CD4-positive, alpha-beta memory T cell (primary cell): ENCODE measurements around the gene ZNF518B. TPM values are rescaled to one million over a fixed set of nuclear protein-coding genes. Genes with fewer than 3 reads are reported as not detected.
A peak's percentile ranks its signal among the peaks of the same experiment; 100 is the strongest.

Source experiments
- CTCF ChIA-PET: fragments of 350-600 bp; sonication (Branson Sonifier 250); formaldehyde crosslinking; loops from one replicate; lab custom pipeline; 2021; ENCODE audit warnings: inconsistent platforms; ENCODE audit not compliant: partially characterized antibody; lab: Charles Lee
- POLR2A ChIA-PET: fragments of 350-600 bp; sonication (Branson Sonifier 250); formaldehyde crosslinking; loops from one replicate; lab custom pipeline; 2021; ENCODE audit not compliant: partially characterized antibody; lab: Charles Lee
- DNase-seq, 5 donors: peaks; one replicate each; pipeline versions ENCODE4 v3.0.0 to v3.0.0-alpha.2; 2020 to 2022; ENCODE audit warnings: mixed read lengths in 1 of 5
- H3K27ac ChIP-seq: one replicate; pipeline ENCODE4 v1.7.0; 2013; ENCODE audit warnings: low read depth, low read length
- H3K27me3 ChIP-seq: 2 replicates; pipeline ENCODE4 v1.7.0; 2013; ENCODE audit warnings: mild to moderate bottlenecking, low read length, moderate library complexity; ENCODE audit not compliant: insufficient read depth
- H3K36me3 ChIP-seq: 2 replicates; pipeline ENCODE4 v1.7.0; 2013; ENCODE audit warnings: mild to moderate bottlenecking, low read length, moderate library complexity; ENCODE audit not compliant: insufficient read depth
- H3K4me1 ChIP-seq: 2 replicates; pipeline ENCODE4 v1.7.0; 2013; ENCODE audit warnings: mild to moderate bottlenecking, low read length, moderate library complexity; ENCODE audit not compliant: insufficient read depth
- H3K4me3 ChIP-seq, 2 donors: one replicate each; pipeline ENCODE4 v1.7.0; 2013; ENCODE audit warnings: low read length in 2 of 2, mild to moderate bottlenecking in 1 of 2
- H3K9me3 ChIP-seq, 2 donors: one replicate each; pipeline ENCODE4 v1.7.0; 2013; ENCODE audit warnings: low read length in 2 of 2, control low read depth in 1 of 2; ENCODE audit not compliant: control insufficient read depth in 1 of 2
- H3K27ac Mint-ChIP-seq, 7 donors: one replicate each; pipeline ENCODE4 v1.8.0; 2020 to 2021; ENCODE audit warnings: mixed read lengths in 7 of 7, mild to moderate bottlenecking in 6 of 7, inconsistent platforms in 3 of 7, moderate library complexity in 3 of 7
- H3K27me3 Mint-ChIP-seq, 2 donors: one replicate each; pipeline ENCODE4 v1.8.0; 2020 to 2021; ENCODE audit warnings: mixed read lengths in 2 of 2
- H3K36me3 Mint-ChIP-seq, 2 donors: one replicate each; pipeline ENCODE4 v1.8.0; 2020 to 2021; ENCODE audit warnings: mixed read lengths in 2 of 2, inconsistent platforms in 1 of 2, mild to moderate bottlenecking in 1 of 2
- H3K4me1 Mint-ChIP-seq, 4 donors: one replicate each; pipeline ENCODE4 v1.8.0; 2020 to 2021; ENCODE audit warnings: mixed read lengths in 4 of 4, mild to moderate bottlenecking in 1 of 4
- H3K4me3 Mint-ChIP-seq, 8 donors: one replicate each; pipeline ENCODE4 v1.8.0; 2020 to 2021; ENCODE audit warnings: mixed read lengths in 8 of 8, mild to moderate bottlenecking in 7 of 8, moderate library complexity in 6 of 8, inconsistent platforms in 3 of 8
- H3K9me3 Mint-ChIP-seq, 8 donors: one replicate each; pipeline ENCODE4 v1.8.0; 2020 to 2021; ENCODE audit warnings: mixed read lengths in 8 of 8, mild to moderate bottlenecking in 5 of 8, inconsistent platforms in 3 of 8, moderate library complexity in 1 of 8
- intact Hi-C: fragments of 100-400 bp; cut with micrococcal nuclease; formaldehyde crosslinking; loops from one replicate; pipeline ENCODE4 v1.15.1; 2023
- polyA plus RNA-seq, 2 donors: library from polyadenylated mRNA; unstranded; fragments of 300-500 nt; fragmentation: Illumina TruSeq; gene quantifications; one replicate each; pipeline ENCODE4 v1.2.3, GENCODE V29; 2021
- total RNA-seq, 2 experiments: library from RNA; stranded (reverse); gene quantifications; one replicate each; pipeline ENCODE4 v1.2.3, GENCODE V29; 2021

ZNF518B gene
- total and polyA plus RNA-seq, 4 experiments from 2014 or later = 7.0 to 48.6 (median 29.3) TPM

DNA sequence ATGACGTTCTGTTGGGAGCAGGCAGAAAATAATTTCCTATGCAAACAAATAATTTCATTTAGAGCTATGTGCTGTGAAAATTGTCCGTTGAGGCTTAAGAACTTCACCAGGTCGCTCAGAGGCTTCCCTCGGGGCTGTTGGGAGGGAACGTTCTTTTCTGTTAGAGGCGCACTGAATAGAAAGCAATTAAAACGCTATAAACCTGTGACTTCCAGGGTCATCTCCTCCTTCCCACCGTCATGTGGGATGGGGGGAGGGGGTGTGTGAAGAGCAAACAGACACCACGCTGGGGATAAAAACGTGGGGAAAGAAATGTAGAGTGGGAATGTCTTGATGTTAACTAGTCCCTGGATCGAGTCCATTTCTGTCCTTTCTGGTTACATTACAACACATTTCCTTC is 35.2 kb upstream of the ZNF518B start:
- Histone ChIP-seq H3K27ac (no peak overlapping the region), H3K4me3 (no peak overlapping the region), H3K27me3 (no peaks in the 10 kb centered on the region), H3K9me3 (no peaks in the 10 kb centered on the region), H3K36me3 (no peaks in the 10 kb centered on the region), H3K4me1 (no peaks in the 10 kb centered on the region)
- Mint-ChIP-seq H3K27ac (no peak overlapping the region), H3K4me1 (peaks cover 0 to 2% (median 0%) of the 10 kb centered on the region in 4 donors), H3K4me3 (no peak overlapping the region), H3K36me3 (no peaks in the 10 kb centered on the region), H3K9me3 (no peaks in the 10 kb centered on the region), H3K27me3 (peaks cover 14 to 16% of the 10 kb centered on the region in 2 donors)
- ChIA-PET CTCF (interaction anchor here (1.4 kb wide), 1 partner anchor 13 kb away, joined by 3 read pairs; no protein-coding TSS in a partner anchor), POLR2A (no interaction called here)
- no peak for DNase-seq
- intact Hi-C loops = no loop called here

DNA sequence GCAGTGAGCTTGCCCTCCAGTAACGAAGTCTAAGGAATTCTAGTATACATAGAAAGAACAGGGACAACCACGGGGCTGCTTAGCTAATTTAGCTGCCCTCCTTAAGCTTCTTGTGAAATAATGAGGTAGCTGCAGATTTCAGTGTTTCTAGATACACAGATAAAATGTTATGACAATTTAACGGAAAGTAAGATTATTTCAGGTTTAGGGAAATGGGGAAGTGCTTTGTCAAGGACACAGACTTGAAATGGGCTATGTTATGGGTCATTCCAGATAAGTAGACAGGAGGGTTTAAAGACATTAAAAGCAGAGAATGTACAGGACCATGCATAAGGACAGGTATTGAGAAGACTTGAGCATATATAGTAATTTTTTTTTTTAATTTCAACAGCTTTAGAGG is 34.2 kb upstream of the ZNF518B start:
- Mint-ChIP-seq H3K27ac (no peak overlapping the region), H3K27me3 (peaks cover 14 to 18% of the 10 kb centered on the region in 2 donors), H3K36me3 (no peaks in the 10 kb centered on the region), H3K9me3 (no peaks in the 10 kb centered on the region), H3K4me3 (no peak overlapping the region), H3K4me1 (peaks cover 0 to 2% (median 0%) of the 10 kb centered on the region in 4 donors)
- Histone ChIP-seq H3K4me3 (no peak overlapping the region), H3K4me1 (no peaks in the 10 kb centered on the region), H3K9me3 (no peaks in the 10 kb centered on the region), H3K36me3 (no peaks in the 10 kb centered on the region), H3K27me3 (no peaks in the 10 kb centered on the region), H3K27ac (no peak overlapping the region)
- no peak for DNase-seq
- ChIA-PET POLR2A (no interaction called here), CTCF (interaction anchor here (1.4 kb wide), 1 partner anchor 12 kb away, joined by 3 read pairs; no protein-coding TSS in a partner anchor)
- intact Hi-C loops = no loop called here

DNA sequence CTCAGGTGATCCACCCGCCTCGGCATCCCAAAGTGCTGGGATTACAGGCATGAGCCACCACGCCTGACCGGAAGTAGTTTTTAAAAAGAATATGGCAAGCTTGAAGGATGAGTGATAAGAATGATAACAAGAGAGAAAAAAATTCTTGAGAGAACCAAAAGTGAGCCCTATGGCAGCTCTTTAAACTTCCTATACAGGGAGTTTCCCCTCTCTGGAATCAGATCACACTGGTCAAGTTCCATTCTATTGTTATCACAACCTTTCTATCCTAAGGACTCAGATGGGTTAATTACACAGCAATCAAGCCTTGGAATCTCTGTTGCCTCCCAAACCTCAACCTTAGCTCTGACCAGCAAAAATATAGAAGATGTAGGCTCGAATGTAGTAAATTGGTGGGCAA is 33.8 kb upstream of the ZNF518B start:
- peaks cover 14 to 20% of the 10 kb centered on the region in 2 donors for H3K27me3 Mint-ChIP-seq
- intact Hi-C loops = no loop called here
- CTCF ChIA-PET = interaction anchor here (1.4 kb wide), 1 partner anchor 12 kb away, joined by 3 read pairs; no protein-coding TSS in a partner anchor
- no peak overlapping the region for H3K27ac ChIP-seq
- H3K27me3 ChIP-seq = no peaks in the 10 kb centered on the region
- H3K36me3 ChIP-seq = no peaks in the 10 kb centered on the region
- H3K27ac Mint-ChIP-seq = no peak overlapping the region
- H3K4me1 Mint-ChIP-seq = peaks cover 0 to 2% (median 0%) of the 10 kb centered on the region in 4 donors
- DNase-seq = no peak
- no peaks in the 10 kb centered on the region for H3K9me3 Mint-ChIP-seq
- H3K9me3 ChIP-seq = no peaks in the 10 kb centered on the region
- no peak overlapping the region for H3K4me3 ChIP-seq
- H3K36me3 Mint-ChIP-seq = no peaks in the 10 kb centered on the region
- no peak overlapping the region for H3K4me3 Mint-ChIP-seq
- H3K4me1 ChIP-seq = no peaks in the 10 kb centered on the region
- POLR2A ChIA-PET = no interaction called here

DNA sequence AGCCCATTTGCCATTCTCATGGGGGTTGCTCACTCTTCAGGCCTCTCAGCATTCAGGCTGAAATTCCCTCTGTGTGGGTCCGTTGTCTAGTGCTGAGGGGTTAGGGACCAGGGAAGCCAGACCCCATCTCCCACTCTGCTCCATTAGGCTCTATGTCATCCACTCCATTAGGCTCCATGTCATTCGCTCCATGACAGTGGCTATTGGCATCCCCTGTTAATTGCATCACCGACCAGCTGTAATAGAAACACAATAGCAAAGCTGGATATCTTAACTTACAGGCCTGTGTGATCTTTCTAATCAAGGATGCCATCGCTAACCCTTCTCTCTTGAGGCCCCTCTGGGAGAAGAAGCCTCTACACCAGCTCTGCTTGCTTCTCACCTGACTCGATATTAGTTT is 25.7 kb upstream of the ZNF518B start:
- Histone ChIP-seq H3K4me3 (no peak overlapping the region), H3K4me1 (no peaks in the 10 kb centered on the region), H3K27ac (no peak overlapping the region), H3K9me3 (no peaks in the 10 kb centered on the region), H3K27me3 (no peaks in the 10 kb centered on the region), H3K36me3 (no peaks in the 10 kb centered on the region)
- no peaks in the 10 kb centered on the region for H3K36me3 Mint-ChIP-seq
- no peak overlapping the region for H3K4me3 Mint-ChIP-seq
- ChIA-PET CTCF (no interaction called here), POLR2A (no interaction called here)
- no peaks in the 10 kb centered on the region for H3K9me3 Mint-ChIP-seq
- peak overlapping the region in 1 of 7 donors; percentile 30 for H3K27ac Mint-ChIP-seq
- intact Hi-C loops = no loop called here
- peaks cover 3 to 7% of the 10 kb centered on the region in 2 donors for H3K27me3 Mint-ChIP-seq
- no peak for DNase-seq
- no peaks in the 10 kb centered on the region for H3K4me1 Mint-ChIP-seq

DNA sequence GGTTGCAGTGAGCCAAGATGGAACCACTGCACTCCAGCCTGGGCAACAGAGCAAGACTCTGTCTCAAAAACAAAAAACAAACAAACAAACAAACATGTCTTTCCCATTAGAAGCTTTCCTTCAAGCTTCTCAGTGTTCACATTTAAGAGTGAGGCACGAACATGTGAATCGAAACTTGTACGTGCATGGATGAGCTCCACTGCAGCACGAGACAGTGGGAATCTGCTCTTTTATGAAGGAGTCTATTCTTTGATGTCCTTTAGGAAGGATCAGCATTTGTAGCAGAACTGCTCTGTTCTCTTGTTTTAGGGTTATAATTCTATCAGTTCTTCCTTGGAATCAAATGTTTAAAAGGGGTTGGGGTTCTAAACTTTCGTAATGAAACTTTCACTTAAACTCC is 23.4 kb upstream of the ZNF518B start:
- no peak overlapping the region for H3K27ac Mint-ChIP-seq
- H3K27ac ChIP-seq = no peak overlapping the region
- H3K36me3 ChIP-seq = no peaks in the 10 kb centered on the region
- no peaks in the 10 kb centered on the region for H3K9me3 ChIP-seq
- ChIA-PET POLR2A (no interaction called here), CTCF (no interaction called here)
- H3K4me3 Mint-ChIP-seq = no peak overlapping the region
- DNase-seq = no peak
- no peaks in the 10 kb centered on the region for H3K36me3 Mint-ChIP-seq
- no peaks in the 10 kb centered on the region for H3K4me1 ChIP-seq
- no peaks in the 10 kb centered on the region for H3K9me3 Mint-ChIP-seq
- no peak overlapping the region for H3K4me3 ChIP-seq
- H3K27me3 Mint-ChIP-seq = peaks cover 2 to 7% of the 10 kb centered on the region in 2 donors
- intact Hi-C loops = no loop called here
- H3K27me3 ChIP-seq = no peaks in the 10 kb centered on the region
- H3K4me1 Mint-ChIP-seq = no peaks in the 10 kb centered on the region

DNA sequence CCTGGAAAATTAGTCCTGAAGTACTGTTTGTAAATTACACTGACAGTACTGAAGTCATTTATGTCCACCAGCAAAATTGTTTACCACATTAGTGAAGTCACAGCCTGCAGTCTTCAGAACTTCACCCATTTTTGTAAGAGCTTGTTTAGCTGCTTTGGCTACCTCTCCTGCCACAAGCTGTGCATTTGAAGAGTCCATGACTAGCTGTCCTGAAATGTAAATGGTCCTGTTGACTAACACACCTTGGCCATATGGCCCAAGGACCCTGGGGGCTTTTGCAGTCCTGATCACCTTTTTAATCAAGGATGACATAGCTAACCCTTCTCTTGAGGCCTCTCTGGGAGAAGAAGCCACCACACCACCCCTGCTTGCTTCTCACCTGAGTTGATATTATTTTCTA is 21.4 kb upstream of the ZNF518B start:
- no peak for DNase-seq
- peaks cover 4 to 6% of the 10 kb centered on the region in 2 donors for H3K27me3 Mint-ChIP-seq
- no peak overlapping the region for H3K27ac Mint-ChIP-seq
- H3K4me1 Mint-ChIP-seq = no peaks in the 10 kb centered on the region
- intact Hi-C loops = no loop called here
- CTCF ChIA-PET = interaction anchor here (0.8 to 0.9 kb wide), 2 partner anchors 13 to 21 kb away, joined by 3 to 4 read pairs; no protein-coding TSS in a partner anchor
- H3K4me1 ChIP-seq = no peaks in the 10 kb centered on the region
- H3K27me3 ChIP-seq = no peaks in the 10 kb centered on the region
- no peaks in the 10 kb centered on the region for H3K36me3 ChIP-seq
- no peaks in the 10 kb centered on the region for H3K36me3 Mint-ChIP-seq
- H3K9me3 Mint-ChIP-seq = no peaks in the 10 kb centered on the region
- no peaks in the 10 kb centered on the region for H3K9me3 ChIP-seq
- POLR2A ChIA-PET = no interaction called here
- no peak overlapping the region for H3K27ac ChIP-seq
- no peak overlapping the region for H3K4me3 Mint-ChIP-seq
- H3K4me3 ChIP-seq = no peak overlapping the region

DNA sequence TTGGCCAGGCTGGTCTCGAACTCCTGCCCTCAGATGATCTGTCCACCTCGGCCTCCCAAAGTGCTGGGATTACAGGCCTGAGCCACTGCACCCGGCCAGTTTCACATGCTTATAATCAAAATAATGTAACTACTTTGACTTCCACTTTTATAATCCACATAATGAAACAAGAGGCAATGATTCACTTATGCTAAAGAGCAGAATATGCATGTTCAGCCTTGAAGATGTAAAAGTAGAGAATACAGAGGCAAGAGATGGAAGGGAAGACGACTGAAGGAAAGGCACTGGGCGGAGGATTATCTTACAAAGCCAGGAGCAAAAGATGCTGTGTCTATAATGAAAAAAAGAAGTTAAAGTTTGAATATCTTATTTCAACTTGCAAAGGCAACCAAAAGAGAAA is 13.3 kb upstream of the ZNF518B start:
- no peak for DNase-seq
- no peaks in the 10 kb centered on the region for H3K4me1 ChIP-seq
- H3K4me1 Mint-ChIP-seq = no peaks in the 10 kb centered on the region
- intact Hi-C loops = no loop called here
- H3K4me3 Mint-ChIP-seq = no peak overlapping the region
- no peaks in the 10 kb centered on the region for H3K36me3 ChIP-seq
- H3K27me3 Mint-ChIP-seq = peaks cover 9 to 13% of the 10 kb centered on the region in 2 donors
- H3K27ac Mint-ChIP-seq = peak overlapping the region in 1 of 7 donors; percentile 13
- no peak overlapping the region for H3K27ac ChIP-seq
- no peak overlapping the region for H3K4me3 ChIP-seq
- peaks cover 0 to 3% (median 0%) of the 10 kb centered on the region in 8 donors for H3K9me3 Mint-ChIP-seq
- no peaks in the 10 kb centered on the region for H3K27me3 ChIP-seq
- no peaks in the 10 kb centered on the region for H3K36me3 Mint-ChIP-seq
- POLR2A ChIA-PET = no interaction called here
- CTCF ChIA-PET = interaction anchor here (1.5 kb wide), 1 partner anchor 9 kb away, joined by 7 read pairs; no protein-coding TSS in a partner anchor
- H3K9me3 ChIP-seq = no peaks in the 10 kb centered on the region
